Heart right ventricle (tissue), 16 donors: ENCODE results near the gene YIPF1. TPM values are rescaled to one million over a fixed set of nuclear protein-coding genes. Genes with fewer than 3 reads are reported as not detected.

ENCODE experiments used
- ATAC-seq, 8 donors: fragments of 200-7000 bp; cut with Tn5 transposase; one replicate each; pipeline ENCODE4 v1.9.1; 2020; ENCODE audit warnings: mild to moderate bottlenecking in 8 of 8, moderate library complexity in 8 of 8, moderate number of reproducible peaks in 1 of 8
- DNase-seq, 2 donors: peaks; one replicate each; pipeline ENCODE4 v3.0.0-alpha.2; 2020
- H3K27ac ChIP-seq, 10 donors: fragments of 200-600 bp; sonication (generic) in 2 of 10; one replicate each; pipeline versions ENCODE4 v1.5.0 to v1.8.0; 2020 to 2022; ENCODE audit warnings: mild to moderate bottlenecking in 3 of 10
- H3K27me3 ChIP-seq, 7 donors: fragments of 200-600 bp; one replicate each; pipeline ENCODE4 v1.8.0; 2021 to 2022; ENCODE audit warnings: mild to moderate bottlenecking in 2 of 7
- H3K36me3 ChIP-seq, 9 donors: fragments of 200-600 bp; sonication (generic) in 1 of 9; one replicate each; pipeline versions ENCODE4 v1.5.0 to v1.8.0; 2020 to 2022; ENCODE audit warnings: mild to moderate bottlenecking in 2 of 9
- H3K4me1 ChIP-seq, 9 donors: fragments of 200-600 bp; sonication (generic) in 1 of 9; one replicate each; pipeline versions ENCODE4 v1.5.0 to v1.8.0; 2020 to 2022; ENCODE audit warnings: mild to moderate bottlenecking in 4 of 9
- H3K4me3 ChIP-seq, 10 donors: fragments of 200-600 bp; sonication (generic) in 2 of 10; one replicate each; pipeline versions ENCODE4 v1.5.0 to v1.8.0; 2020 to 2022; ENCODE audit warnings: mild to moderate bottlenecking in 7 of 10, moderate library complexity in 2 of 10
- H3K9me3 ChIP-seq, 11 donors: fragments of 200-600 bp in 10 of 11; sonication (generic) in 2 of 11; one replicate each; pipeline versions ENCODE4 v1.5.0 to v1.8.0; 2013 to 2022; ENCODE audit warnings: mild to moderate bottlenecking in 2 of 11, control low read depth in 1 of 11, moderate library complexity in 1 of 11
- CTCF ChIP-seq, 9 donors: fragments of 200-600 bp; sonication (generic) in 2 of 9; IDR thresholded peaks; one replicate each; pipeline versions ENCODE4 v1.5.0 to v1.8.0; 2021 to 2022; ENCODE audit warnings: antibody characterized with exemption in 9 of 9, mild to moderate bottlenecking in 5 of 9, moderate library complexity in 1 of 9
- WGBS, 2 donors: extraction: QIAGEN DNeasy Blood & Tissue Kit; methylation state at CpG; one replicate each; pipeline ENCODE4 v1.1.7; 2013; ENCODE audit warnings: inconsistent platforms in 1 of 2; 5-methylcytosine and 5-hydroxymethylcytosine counted together
- intact Hi-C, 10 donors: fragments of 100-400 bp; cut with DNase I; formaldehyde crosslinking; loops; one replicate each; pipeline versions ENCODE4 v1.11.1 to v1.14.2; 2022
- polyA plus RNA-seq, 2 donors: library from polyadenylated mRNA; stranded (reverse); fragments of 200-250 nt; gene quantifications; one replicate each; pipeline ENCODE4 v1.2.3, GENCODE V29; 2013
- total RNA-seq, 10 donors: library from RNA; stranded (reverse); fragmentation: NEBNext Ultra II Directional in 3 of 10; extraction: Animal tissue kit (Norgen Biotek cat#: 25700) in 3 of 10; gene quantifications; one replicate each; pipeline versions ENCODE4 v1.2.1 to v1.2.4, GENCODE V29; 2021 to 2023
- donor health status: Arrhythmogenic right ventricular cardiomyopathy.
- donor health status: ischemic (EF 13 %, LVEDD 7.1; RV severe dilation, severe dysfunction).
- donor health status: healthy with polysubstance abuse.
- donor health status: DM: no; HTN: yes; CAD: no.
- donor health status: DM: no; HTN: no; CAD: no.
- donor health status: ischemic (EF 25% LVEDD 6.9; RV normal size, moderate dysfunction).
- donor health status: ischemic (EF 25% LVEDD 5.7; RV mildly dilated, moderate dysfunction).
- donor health status: healthy.
- donor health status: DM: yes; HTN: yes; CAD: no.
- donor health status: Ischemic cardiomyopathy.
- donor health status: ischemic (EF 35%, LVEDD 5.7; RV mildly dilated, moderate dysfunction).
- donor health status: nonischemic (EF 11% LVEDD 7.7; RV severe dilation, severe dysfunction).
- donor health status: DM: yes; HTN: yes; CAD: no.
- donor health status: PGD.
- donor health status: ischemic (EF 29% LVEDD 5.4; RV normal size, mild dysfunction).
- donor health status: nonischemic (EF 23%, LVEDD 6.1; RV moderate dilation, normal function).

Gene YIPF1
- total and polyA plus RNA-seq, 12 donors: 9.6 to 22.1 (median 13.2) TPM

GRCh38 chr1:53911442-53911841 is 21.8 kb upstream of the YIPF1 start:
- 92 to 98% methylated on average over 4 of the region's 4 CpGs for WGBS, 2 donors
- Histone ChIP-seq H3K4me3 (no peak overlapping the region), H3K27ac (no peak overlapping the region), H3K9me3 (no peaks in the 10 kb centered on the region), H3K27me3 (no peaks in the 10 kb centered on the region), H3K36me3 (peaks cover 0 to 42% (median 6%) of the 10 kb centered on the region in 9 donors), H3K4me1 (no peaks in the 10 kb centered on the region)
- intact Hi-C loops: no loop called here
- TF ChIP-seq CTCF (IDR thresholded peaks at IDR 0.05): no peak
- no peak for DNase-seq
- ATAC-seq: no peak

- DNase-seq (no peak), ATAC-seq (no peak)
- WGBS, 2 donors: 84 to 85% methylated on average over 3 of the region's 3 CpGs
- Histone ChIP-seq H3K27ac (no peak overlapping the region), H3K27me3 (no peaks in the 10 kb centered on the region), H3K4me1 (no peaks in the 10 kb centered on the region), H3K9me3 (no peaks in the 10 kb centered on the region), H3K4me3 (no peak overlapping the region), H3K36me3 (peaks cover 0 to 32% (median 0%) of the 10 kb centered on the region in 9 donors)
- TF ChIP-seq CTCF (IDR thresholded peaks at IDR 0.05): no peak
- intact Hi-C loops: no loop called here
These were observed 20.3 kb upstream of the YIPF1 start for GRCh38 chr1:53909946-53910345.

GRCh38 chr1:53906121-53906520 is 16.5 kb upstream of the YIPF1 start:
- ATAC-seq (no peak), DNase-seq (no peak)
- Histone ChIP-seq H3K36me3 (peaks cover 0 to 6% (median 0%) of the 10 kb centered on the region in 9 donors), H3K4me3 (no peak overlapping the region), H3K4me1 (no peaks in the 10 kb centered on the region), H3K9me3 (no peaks in the 10 kb centered on the region), H3K27me3 (no peaks in the 10 kb centered on the region), H3K27ac (no peak overlapping the region)
- TF ChIP-seq CTCF (IDR thresholded peaks at IDR 0.05): no peak
- WGBS, 2 donors: 89 to 93% methylated on average over 4 of the region's 4 CpGs
- intact Hi-C loops: no loop called here

GRCh38 chr1:53905509-53905908 is 15.9 kb upstream of the YIPF1 start:
- H3K4me3 ChIP-seq: no peak overlapping the region
- H3K9me3 ChIP-seq: no peaks in the 10 kb centered on the region
- H3K27me3 ChIP-seq: no peaks in the 10 kb centered on the region
- 95 to 96% methylated on average over 8 of the region's 8 CpGs for WGBS, 2 donors
- TF ChIP-seq CTCF (IDR thresholded peaks at IDR 0.05): no peak
- H3K27ac ChIP-seq: no peak overlapping the region
- H3K4me1 ChIP-seq: no peaks in the 10 kb centered on the region
- no peak for ATAC-seq
- peaks cover 0 to 6% (median 0%) of the 10 kb centered on the region in 9 donors for H3K36me3 ChIP-seq
- no peak for DNase-seq
- intact Hi-C loops: no loop called here
